GM12878 (cell line): ENCODE measurements around the gene NCF4. TPM values are rescaled to one million over a fixed set of nuclear protein-coding genes. Genes with fewer than 3 reads are reported as not detected.

ENCODE experiments used
- ATAC-seq: fragments of 200-7000 bp; cut with Tn5 transposase; 3 replicates; pipeline ENCODE4 v1.9.1; 2020; ENCODE audit warnings: mild to moderate bottlenecking, moderate library complexity
- BruUV-seq: library from RNA; stranded (reverse); fragments of 400-500 nt; replicated peaks from 2 replicates; lab custom pipeline; 2021; lab: Mats Ljungman, UMichigan
- CTCF ChIA-PET: fragments of 300-600 bp; sonication (Branson Sonifier 250); formaldehyde crosslinking; extraction: SDS; loops from one replicate; lab custom pipeline; 2021; ENCODE audit warnings: inconsistent platforms; lab: Yijun Ruan, JAX
- POLR2A ChIA-PET: fragments of 350-600 bp; formaldehyde crosslinking; extraction: SDS; loops from one replicate; lab custom pipeline; 2021; ENCODE audit warnings: inconsistent platforms; lab: Charles Lee
- RAD21 ChIA-PET: fragments of 300-600 bp; sonication (Branson Sonifier 250); formaldehyde crosslinking; loops from one replicate; lab custom pipeline; 2023; ENCODE audit warnings: antibody characterized with exemption; ENCODE audit not compliant: unreplicated experiment; lab: Charles Lee
- SMC1A ChIA-PET: fragments of 300-600 bp; sonication (Branson Sonifier 250); formaldehyde crosslinking; loops from one replicate; lab custom pipeline; 2023; ENCODE audit not compliant: unreplicated experiment, uncharacterized antibody; lab: Charles Lee
- DNase-seq: peaks from one replicate; pipeline ENCODE4 v3.0.0-alpha.2; 2011; ENCODE audit warnings: low read depth, low spot score
- FAIRE-seq: peaks from 3 replicates; lab custom pipeline; 2011; peaks lifted over from hg19 to GRCh38; lab: Jason Lieb, UNC
- H2AFZ ChIP-seq: 2 replicates; pipeline ENCODE4 v1.6.0; 2011; ENCODE audit warnings: low read depth, low read length, control low read depth; ENCODE audit not compliant: control insufficient read depth
- H3K27ac ChIP-seq: 2 replicates; pipeline ENCODE4 v1.5.1; 2011; ENCODE audit warnings: control low read depth; ENCODE audit not compliant: control insufficient read depth, insufficient read depth
- H3K27me3 ChIP-seq, 2 experiments: replicated peaks in 1 of 2; 2 replicates each; pipeline versions ENCODE4 v1.6.0 to v1.6.1; 2011; ENCODE audit warnings: low read length in 1 of 2; ENCODE audit not compliant: control insufficient read depth in 2 of 2, insufficient read depth in 2 of 2
- H3K36me3 ChIP-seq, 2 experiments: 2 replicates each; pipeline ENCODE4 v1.5.1; 2011; ENCODE audit warnings: low read length in 1 of 2; ENCODE audit not compliant: control insufficient read depth in 2 of 2, insufficient read depth in 2 of 2
- H3K4me1 ChIP-seq: 2 replicates; pipeline ENCODE4 v1.6.1; 2011; ENCODE audit warnings: mild to moderate bottlenecking, low read length, moderate library complexity, mixed read lengths; ENCODE audit not compliant: control insufficient read depth, insufficient read depth
- H3K4me2 ChIP-seq: 2 replicates; pipeline ENCODE4 v1.6.0; 2011; ENCODE audit warnings: control low read depth; ENCODE audit not compliant: control insufficient read depth, insufficient read depth
- H3K4me3 ChIP-seq: fragments of 200-600 bp; sonication (generic); 2 replicates; pipeline ENCODE4 v1.5.1; 2016
- H3K79me2 ChIP-seq: 2 replicates; pipeline ENCODE4 v1.6.0; 2011; ENCODE audit warnings: low read length; ENCODE audit not compliant: control insufficient read depth, insufficient read depth
- H3K9ac ChIP-seq: 2 replicates; pipeline ENCODE4 v1.8.0; 2011; ENCODE audit warnings: low read length, control low read depth, mixed read lengths; ENCODE audit not compliant: control insufficient read depth, insufficient read depth
- H3K9me3 ChIP-seq: replicated peaks from 3 replicates; pipeline ENCODE4 v1.5.1; 2011; ENCODE audit warnings: mild to moderate bottlenecking, low read length; ENCODE audit not compliant: control insufficient read depth, insufficient read depth
- H4K20me1 ChIP-seq: 2 replicates; pipeline ENCODE4 v1.6.0; 2011; ENCODE audit not compliant: control insufficient read depth, insufficient read depth
- BCLAF1 ChIP-seq: fragments of 450-650 bp; IDR thresholded peaks from 2 replicates; pipeline ENCODE4 v1.6.1; 2017; ENCODE audit warnings: antibody characterized with exemption, mild to moderate bottlenecking, moderate library complexity
- HDGF ChIP-seq: fragments of 450-650 bp; IDR thresholded peaks from 2 replicates; pipeline ENCODE4 v1.6.1; 2016; ENCODE audit warnings: antibody characterized with exemption
- HSF1 ChIP-seq: fragments of 150-350 bp; IDR thresholded peaks from 2 replicates; pipeline ENCODE4 v1.6.1; 2014; ENCODE audit warnings: mild to moderate bottlenecking, low read depth, low read length
- KDM1A ChIP-seq: fragments of 200-600 bp; sonication (generic); IDR thresholded peaks from 2 replicates; pipeline ENCODE4 v1.6.1; 2016; ENCODE audit warnings: borderline replicate concordance
- LARP7 ChIP-seq: fragments of 450-650 bp; IDR thresholded peaks from 2 replicates; pipeline ENCODE4 v1.6.1; 2017; ENCODE audit warnings: mild to moderate bottlenecking
- MEF2B ChIP-seq: fragments of 450-650 bp; IDR thresholded peaks from 2 replicates; pipeline ENCODE4 v1.6.1; 2018; ENCODE audit warnings: mild to moderate bottlenecking, moderate library complexity; ENCODE audit not compliant: partially characterized antibody, poor library complexity, severe bottlenecking
- MLLT1 ChIP-seq: fragments of 450-650 bp; IDR thresholded peaks from 2 replicates; pipeline ENCODE4 v1.6.1; 2016; ENCODE audit warnings: mild to moderate bottlenecking
- MXI1 ChIP-seq: fragments of 150-350 bp; IDR thresholded peaks from 2 replicates; pipeline ENCODE4 v1.6.1; 2011; ENCODE audit warnings: low read depth, mild to moderate bottlenecking, inconsistent platforms, low read length, improper control_type of control experiment
- MYB ChIP-seq: fragments of 150-350 bp; IDR thresholded peaks from 2 replicates; pipeline ENCODE4 v1.6.1; 2014; ENCODE audit warnings: mild to moderate bottlenecking, low read depth, low read length, borderline replicate concordance
- POU2F2 ChIP-seq: IDR thresholded peaks from 3 replicates; pipeline ENCODE4 v1.6.1; 2011; ENCODE audit warnings: low read depth, mild to moderate bottlenecking, low read length, borderline replicate concordance
- REST ChIP-seq: IDR thresholded peaks from 2 replicates; pipeline ENCODE4 v1.6.1; 2012; ENCODE audit warnings: mild to moderate bottlenecking, low read depth, low read length
- STAT3 ChIP-seq: IDR thresholded peaks from 2 replicates; pipeline ENCODE4 v1.6.1; 2011; ENCODE audit warnings: low read depth, low read length, improper control_type of control experiment
- ZSCAN29 ChIP-seq: fragments of 450-650 bp; IDR thresholded peaks from 2 replicates; pipeline ENCODE4 v1.6.1; 2017; ENCODE audit warnings: mild to moderate bottlenecking, moderate library complexity
- WGBS: methylation state at CpG from one replicate; pipeline ENCODE4 v1.1.6; 2016; ENCODE audit warnings: low lambda C conversion rate; ENCODE audit not compliant: insufficient replicate concordance, insufficient coverage; ENCODE audit errors: missing lambda C conversion rate; 5-methylcytosine and 5-hydroxymethylcytosine counted together
- in situ Hi-C: fragments of 300-500 bp; cut with MboI; formaldehyde crosslinking; loops from 9 replicates; pipeline ENCODE4 v1.14.3; 2018; ENCODE audit warnings: mixed read lengths
- intact Hi-C: fragments of 100-400 bp; cut with micrococcal nuclease; formaldehyde crosslinking; loops from one replicate; pipeline ENCODE4 v1.14.2; 2022; ENCODE audit not compliant: unreplicated experiment
- polyA plus RNA-seq, 11 experiments: library from polyadenylated mRNA; depleted of rRNA in 4 of 11; unstranded in 6 of 11; stranded (reverse) in 5 of 11; fragments of >200 nt; fragmentation: Nextera tagmentation in 4 of 11; fragmentation: Illumina TruSeq in 1 of 11; extraction: Ambion mirVana in 4 of 11; extraction: Trizol in 1 of 11; gene quantifications; 1 replicate in 1 of 11; 2 replicates in 10 of 11; pipeline versions ENCODE4 v1.2.1 to v1.2.3, GENCODE V29; 2011 to 2016; ENCODE audit warnings: inconsistent platforms in 2 of 11, missing spikeins in 2 of 11, low read depth in 1 of 11
- total RNA-seq, 4 experiments: library from RNA; depleted of rRNA in 3 of 4; stranded (reverse); fragments of >200 nt in 3 of 4; fragmentation: Illumina TruSeq in 1 of 4; extraction: Trizol in 1 of 4; gene quantifications; 2 replicates each; pipeline versions ENCODE4 v1.2.1 to v1.2.3, GENCODE V29; 2013 to 2021

NCF4 gene
- total and polyA plus RNA-seq, 10 of the 15 experiments (the other 5 are each of a cell fraction or from before 2014, with no cell fraction given): 22.9 to 136 (median 72.5) TPM

- ChIA-PET CTCF (interaction anchor here (0.6 to 1.8 kb wide), 19 partner anchors 8 to 171 kb away, joined by 3 to 21 read pairs (median 4); partner anchors contain the start of genes CSF2RB and IFT27), SMC1A (interaction anchor here (0.6 to 1.8 kb wide), 19 partner anchors 8 to 107 kb away, joined by 3 to 10 read pairs (median 4); partner anchors contain the start of gene CSF2RB)
- 2% methylated on average over 6 of the region's 6 CpGs for WGBS
- TF ChIP-seq MYB (no peak), MXI1 (no peak), MLLT1 (no peak), BCLAF1 (no peak), HDGF (no peak), LARP7 (0 out of 2 replicates have a peak, but pooled peaks have one; percentile 4), KDM1A (no peak), POU2F2 (no peak), MEF2B (peak; percentile 26), REST (no peak), ZSCAN29 (no peak), HSF1 (no peak), STAT3 (no peak)
Measured at GRCh38 chr22:36873614-36874308, 13.0 kb downstream of the NCF4 start.

More at GRCh38 chr22:36873614-36874308, 13.0 kb downstream of the NCF4 start:
- peak; percentile 96 for ATAC-seq
- peak overlapping the region; percentile 59 for H3K27ac ChIP-seq
- ChIA-PET POLR2A (interaction anchor here (0.5 to 1.9 kb wide), 7 partner anchors 15 to 1489 kb away, joined by 3 to 4 read pairs (median 3); partner anchors contain the start of gene CSF2RB), RAD21 (interaction anchor here (1.0 to 1.8 kb wide), 10 partner anchors 12 to 104 kb away, joined by 3 to 20 read pairs (median 4); partner anchors contain the start of gene NCF4)
- peak; percentile 97 for FAIRE-seq
- no peaks in the 10 kb centered on the region for H3K27me3 ChIP-seq
- H3K4me1 ChIP-seq: peaks cover 16% of the 10 kb centered on the region
- peak overlapping the region; percentile 54; the same call in 1 of the 2 replicates for H2AFZ ChIP-seq
- intact Hi-C loops (loop anchor here (1.0 to 2.0 kb wide), 2 partner anchors 28 to 43 kb away; no protein-coding TSS in a partner anchor), in situ Hi-C loops (no loop called here)
- peaks cover 12 to 25% of the 10 kb centered on the region in 2 experiments for H3K36me3 ChIP-seq
- H3K9ac ChIP-seq: peak overlapping the region; percentile 47
- H4K20me1 ChIP-seq: no peaks in the 10 kb centered on the region
- peak overlapping the region; percentile 57 for H3K4me2 ChIP-seq
- no peaks in the 10 kb centered on the region; the same call in 2 of the 3 replicates for H3K9me3 ChIP-seq
- peak; percentile 69 for DNase-seq
- H3K79me2 ChIP-seq: no peaks in the 10 kb centered on the region
- BruUV-seq: no TSS peak
- H3K4me3 ChIP-seq: no peak overlapping the region
